Right lobe of liver (tissue), 4 donors: ENCODE measurements around the gene NKD2.

ENCODE experiments used
- CTCF ChIP-seq, 4 donors: fragments of 200-600 bp in 3 of 4; fragments of 450-650 bp in 1 of 4; IDR thresholded peaks; one replicate each; pipeline versions ENCODE4 v1.5.1 to v1.8.0; 2016 to 2022; ENCODE audit warnings: antibody characterized with exemption in 4 of 4, mild to moderate bottlenecking in 2 of 4
- POLR2A ChIP-seq: fragments of 450-650 bp; IDR thresholded peaks from one replicate; pipeline ENCODE4 v1.6.1; 2017; ENCODE audit warnings: antibody characterized with exemption, mild to moderate bottlenecking
- donor health status: DM: no; HTN: no; CAD: no.
- donor health status: DM: no; HTN: no; CAD: no.
- donor health status: DM: no; HTN: yes; CAD: no.

- TF ChIP-seq POLR2A, result no peak
- TF ChIP-seq CTCF (IDR thresholded peaks at IDR 0.05), result no peak
Observed at GRCh38 chr5:1065891-1066650, 57.5 kb downstream of the NKD2 start.
